ENCODE results near the gene TMEM191C.
"Not testable (repeated sequence)": the region's sequence is repeated elsewhere in the genome, so short reads cannot be mapped to it uniquely, and the experiment has no call there.

TMEM191C gene

GRCh38 chr22:21446128-21446826 is 20.9 kb upstream of the TMEM191C start:
- DNase-seq (ENCODE audit: low spot score) = no peak

- no peak for DNase-seq (ENCODE audit: low spot score)
Observed at GRCh38 chr22:21446827-21447690, 20.1 kb upstream of the TMEM191C start.

- no peak for DNase-seq (ENCODE audit: low spot score)
Observed at GRCh38 chr22:21447694-21448402, 19.3 kb upstream of the TMEM191C start.

- DNase-seq (ENCODE audit: low spot score) = no peak
Observed at GRCh38 chr22:21448627-21449416, 18.4 kb upstream of the TMEM191C start.

GRCh38 chr22:21449531-21450319 is 17.5 kb upstream of the TMEM191C start:
- no peak for DNase-seq (ENCODE audit: low spot score)

- no peak for DNase-seq (ENCODE audit: low spot score)
Observed at GRCh38 chr22:21450320-21450831, 16.8 kb upstream of the TMEM191C start.

GRCh38 chr22:21450858-21451353 is 16.3 kb upstream of the TMEM191C start:
- no peak for DNase-seq (ENCODE audit: low spot score)

- DNase-seq (ENCODE audit: low spot score) = no peak
Observed at GRCh38 chr22:21451545-21452520, 15.4 kb upstream of the TMEM191C start.

GRCh38 chr22:21452666-21453065 is 14.5 kb upstream of the TMEM191C start:
- not testable (repeated sequence) for DNase-seq (ENCODE audit: low spot score)

GRCh38 chr22:21454998-21455333 is 12.2 kb upstream of the TMEM191C start:
- not testable (repeated sequence) for DNase-seq (ENCODE audit: low spot score)

- no peak for DNase-seq (ENCODE audit: low spot score)
Observed at GRCh38 chr22:21455334-21456089, 11.7 kb upstream of the TMEM191C start.

- no peak for DNase-seq (ENCODE audit: low spot score)
Observed at GRCh38 chr22:21457023-21457787, 10.0 kb upstream of the TMEM191C start.

GRCh38 chr22:21462672-21463071 is 4.5 kb upstream of the TMEM191C start:
- DNase-seq (ENCODE audit: low spot score) = not testable (repeated sequence)

- not testable (repeated sequence) for DNase-seq (ENCODE audit: low spot score)
Observed at GRCh38 chr22:21468194-21469096, 1.3 kb downstream of the TMEM191C start.

GRCh38 chr22:21469097-21469994 is 2.2 kb downstream of the TMEM191C start:
- DNase-seq (ENCODE audit: low spot score) = not testable (repeated sequence)

GRCh38 chr22:21472984-21473383 is 5.8 kb downstream of the TMEM191C start:
- DNase-seq (ENCODE audit: low spot score) = not testable (repeated sequence)
